ENCODE data around the gene CBX3. TPM values are rescaled to one million over a fixed set of nuclear protein-coding genes. Genes with fewer than 3 reads are reported as not detected.
A peak's percentile ranks its signal among the peaks of the same experiment; 100 is the strongest.

The CBX3 gene
- total and polyA plus RNA-seq, 2 of the 13 experiments (the other 11 are each of a cell fraction or from before 2014, with no cell fraction given), result 53.9 to 249 TPM

DNA sequence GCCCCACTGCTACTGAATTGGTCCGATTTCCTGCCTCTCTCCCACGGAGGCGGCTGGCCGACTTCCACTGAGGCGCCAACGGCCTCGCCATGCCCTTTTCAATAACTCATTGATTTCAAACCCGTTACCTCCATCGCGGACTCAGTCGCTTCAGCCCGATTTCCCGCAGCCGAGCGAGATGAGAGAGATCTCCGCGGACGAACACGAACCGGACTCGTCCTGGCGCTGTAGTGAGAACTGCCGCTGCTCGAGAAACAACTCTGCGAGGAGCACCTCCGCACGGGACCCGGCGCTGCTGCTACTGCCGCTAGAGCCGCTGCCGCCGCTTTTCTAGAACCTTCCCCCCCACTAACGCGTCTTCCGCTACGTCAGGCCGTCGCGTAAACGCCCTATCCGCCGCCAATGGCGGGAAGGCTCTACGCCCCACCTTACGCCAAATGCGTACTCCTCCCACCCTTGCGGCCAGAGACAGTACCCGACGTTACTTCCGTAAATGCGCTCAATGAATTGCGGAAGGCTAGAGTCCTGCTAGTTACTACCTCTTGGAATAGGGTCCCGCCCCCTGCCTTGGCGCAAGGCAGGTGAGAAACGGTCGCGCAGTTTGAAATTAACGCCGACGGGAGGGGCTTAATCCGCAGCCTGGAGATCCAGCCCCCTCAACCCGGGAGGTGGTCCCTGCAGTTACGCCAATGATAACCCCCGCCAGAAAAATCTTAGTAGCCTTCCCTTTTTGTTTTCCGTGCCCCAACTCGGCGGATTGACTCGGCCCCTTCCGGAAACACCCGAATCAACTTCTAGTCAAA lies 900 bp upstream of the CBX3 start, which contains the start of gene HNRNPA2B1 (continued):
- TF ChIP-seq, protein P1, sequence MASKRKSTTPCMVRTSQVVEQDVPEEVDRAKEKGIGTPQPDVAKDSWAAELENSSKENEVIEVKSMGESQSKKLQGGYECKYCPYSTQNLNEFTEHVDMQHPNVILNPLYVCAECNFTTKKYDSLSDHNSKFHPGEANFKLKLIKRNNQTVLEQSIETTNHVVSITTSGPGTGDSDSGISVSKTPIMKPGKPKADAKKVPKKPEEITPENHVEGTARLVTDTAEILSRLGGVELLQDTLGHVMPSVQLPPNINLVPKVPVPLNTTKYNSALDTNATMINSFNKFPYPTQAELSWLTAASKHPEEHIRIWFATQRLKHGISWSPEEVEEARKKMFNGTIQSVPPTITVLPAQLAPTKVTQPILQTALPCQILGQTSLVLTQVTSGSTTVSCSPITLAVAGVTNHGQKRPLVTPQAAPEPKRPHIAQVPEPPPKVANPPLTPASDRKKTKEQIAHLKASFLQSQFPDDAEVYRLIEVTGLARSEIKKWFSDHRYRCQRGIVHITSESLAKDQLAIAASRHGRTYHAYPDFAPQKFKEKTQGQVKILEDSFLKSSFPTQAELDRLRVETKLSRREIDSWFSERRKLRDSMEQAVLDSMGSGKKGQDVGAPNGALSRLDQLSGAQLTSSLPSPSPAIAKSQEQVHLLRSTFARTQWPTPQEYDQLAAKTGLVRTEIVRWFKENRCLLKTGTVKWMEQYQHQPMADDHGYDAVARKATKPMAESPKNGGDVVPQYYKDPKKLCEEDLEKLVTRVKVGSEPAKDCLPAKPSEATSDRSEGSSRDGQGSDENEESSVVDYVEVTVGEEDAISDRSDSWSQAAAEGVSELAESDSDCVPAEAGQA (IDR thresholded peaks at IDR 0.05; ENCODE audit: low read depth), result peak; percentile 63; the same call in 1 of the 2 replicates
- TF ChIP-seq, protein P1 (CRISPR knock-in tag; IDR thresholded peaks at IDR 0.05; ENCODE audit: borderline replicate concordance), result peak; percentile 69; the same call in 1 of the 2 replicates
- TF ChIP-seq, protein P2, sequence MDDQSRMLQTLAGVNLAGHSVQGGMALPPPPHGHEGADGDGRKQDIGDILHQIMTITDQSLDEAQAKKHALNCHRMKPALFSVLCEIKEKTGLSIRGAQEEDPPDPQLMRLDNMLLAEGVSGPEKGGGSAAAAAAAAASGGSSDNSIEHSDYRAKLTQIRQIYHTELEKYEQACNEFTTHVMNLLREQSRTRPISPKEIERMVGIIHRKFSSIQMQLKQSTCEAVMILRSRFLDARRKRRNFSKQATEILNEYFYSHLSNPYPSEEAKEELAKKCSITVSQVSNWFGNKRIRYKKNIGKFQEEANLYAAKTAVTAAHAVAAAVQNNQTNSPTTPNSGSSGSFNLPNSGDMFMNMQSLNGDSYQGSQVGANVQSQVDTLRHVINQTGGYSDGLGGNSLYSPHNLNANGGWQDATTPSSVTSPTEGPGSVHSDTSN (CRISPR knock-in tag; IDR thresholded peaks at IDR 0.05; ENCODE audit: borderline replicate concordance), result peak; percentile 28; the same call in 1 of the 2 replicates
- no peak for TF ChIP-seq ZNF207 (IDR thresholded peaks at IDR 0.05; ENCODE audit: borderline replicate concordance)
- TF ChIP-seq DNMT3B (CRISPR knock-in tag; conservative IDR thresholded peaks at IDR 0.05), result peak; percentile 54; the same call in 1 of the 2 replicates
- no peak; the same call in 1 of the 2 replicates for TF ChIP-seq ZNF205 (CRISPR knock-in tag; IDR thresholded peaks at IDR 0.05)
- no peak for TF ChIP-seq PHF5A (CRISPR knock-in tag; IDR thresholded peaks at IDR 0.05; ENCODE audit: low read depth, unreplicated experiment)
- no peak; the same call in 1 of the 2 replicates for TF ChIP-seq SRF (IDR thresholded peaks at IDR 0.05; ENCODE audit: low read depth, low read length)
- peak; percentile 96 for TF ChIP-seq SNRNP70 (IDR thresholded peaks at IDR 0.05; ENCODE audit: low read depth, low read length)
- TF ChIP-seq, protein P3, sequence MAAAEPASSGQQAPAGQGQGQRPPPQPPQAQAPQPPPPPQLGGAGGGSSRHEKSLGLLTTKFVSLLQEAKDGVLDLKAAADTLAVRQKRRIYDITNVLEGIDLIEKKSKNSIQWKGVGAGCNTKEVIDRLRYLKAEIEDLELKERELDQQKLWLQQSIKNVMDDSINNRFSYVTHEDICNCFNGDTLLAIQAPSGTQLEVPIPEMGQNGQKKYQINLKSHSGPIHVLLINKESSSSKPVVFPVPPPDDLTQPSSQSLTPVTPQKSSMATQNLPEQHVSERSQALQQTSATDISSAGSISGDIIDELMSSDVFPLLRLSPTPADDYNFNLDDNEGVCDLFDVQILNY (CRISPR knock-in tag; conservative IDR thresholded peaks at IDR 0.05), result peak; percentile 93
- no peak; the same call in 1 of the 2 replicates for TF ChIP-seq ESRRA (CRISPR knock-in tag; IDR thresholded peaks at IDR 0.05; ENCODE audit: low read depth)
- TF ChIP-seq XBP1 (CRISPR knock-in tag; IDR thresholded peaks at IDR 0.05), result no peak
- no peak for TF ChIP-seq ARNT (IDR thresholded peaks at IDR 0.05)
- TF ChIP-seq SRSF1 (optimal IDR thresholded peaks at IDR 0.05; ENCODE audit: low read depth, low read length), result peak; percentile 100
- TF ChIP-seq DPF2 (CRISPR knock-in tag; IDR thresholded peaks at IDR 0.05; ENCODE audit: borderline replicate concordance, low read depth), result no peak
- TF ChIP-seq ATM (IDR thresholded peaks at IDR 0.05; ENCODE audit: borderline replicate concordance), result no peak
- TF ChIP-seq ZNF335 (CRISPR knock-in tag; IDR thresholded peaks at IDR 0.05), result 0 out of 2 replicates have a peak, but pooled peaks have one; percentile 61
- no peak for TF ChIP-seq FOXP1 (IDR thresholded peaks at IDR 0.05)
- no peak for TF ChIP-seq FOXP1 (CRISPR knock-in tag; IDR thresholded peaks at IDR 0.05)
- no peak; the same call in 1 of the 2 replicates for TF ChIP-seq RFXANK (CRISPR knock-in tag; IDR thresholded peaks at IDR 0.05)

Data from HepG2 (cell line).